GM23338 (cell line): Measurements from ENCODE around the gene RAB5B.

Experiments
- CREB1 ChIP-seq: fragments of 250-450 bp; sonication (Bioruptor Pico); IDR thresholded peaks from 2 replicates; pipeline ENCODE4 v1.5.0; 2020; ENCODE audit warnings: low read depth, mild to moderate bottlenecking, moderate library complexity
- CTCF ChIP-seq, 2 experiments: fragments of 200-600 bp in 1 of 2; sonication (generic) in 1 of 2; conservative IDR thresholded peaks; 2 replicates each; pipeline versions ENCODE4 v1.5.1 to v1.6.1; 2016 to 2017; ENCODE audit warnings: antibody characterized with exemption in 2 of 2, low read depth in 2 of 2, mild to moderate bottlenecking in 2 of 2, moderate library complexity in 1 of 2
- EZH2 ChIP-seq: fragments of 200-600 bp; sonication (generic); IDR thresholded peaks from one replicate; pipeline ENCODE4 v1.8.0; 2017; ENCODE audit warnings: antibody characterized with exemption, mild to moderate bottlenecking, low read depth; ENCODE audit not compliant: unreplicated experiment
- JUNB ChIP-seq: IDR thresholded peaks from one replicate; pipeline ENCODE4 v1.6.1; 2016; ENCODE audit warnings: antibody characterized with exemption; ENCODE audit not compliant: unreplicated experiment
- POLR2AphosphoS5 ChIP-seq: IDR thresholded peaks from 2 replicates; pipeline ENCODE4 v1.6.1; 2016; ENCODE audit warnings: antibody characterized with exemption, low read depth
- ZNF331 ChIP-seq: fragments of 250-450 bp; sonication (Bioruptor Pico); IDR thresholded peaks from 2 replicates; pipeline ENCODE4 v1.5.0; 2020; ENCODE audit warnings: low read depth, mild to moderate bottlenecking, moderate library complexity
- ZNF462 ChIP-seq: fragments of 250-450 bp; sonication (Bioruptor Pico); IDR thresholded peaks from 2 replicates; pipeline ENCODE4 v1.5.0; 2020; ENCODE audit warnings: mild to moderate bottlenecking, moderate library complexity
- TF ChIP-seq, protein P1 (sequence below): IDR thresholded peaks from one replicate; pipeline ENCODE4 v1.6.1; 2018; ENCODE audit warnings: antibody characterized with exemption; ENCODE audit not compliant: unreplicated experiment

DNA sequence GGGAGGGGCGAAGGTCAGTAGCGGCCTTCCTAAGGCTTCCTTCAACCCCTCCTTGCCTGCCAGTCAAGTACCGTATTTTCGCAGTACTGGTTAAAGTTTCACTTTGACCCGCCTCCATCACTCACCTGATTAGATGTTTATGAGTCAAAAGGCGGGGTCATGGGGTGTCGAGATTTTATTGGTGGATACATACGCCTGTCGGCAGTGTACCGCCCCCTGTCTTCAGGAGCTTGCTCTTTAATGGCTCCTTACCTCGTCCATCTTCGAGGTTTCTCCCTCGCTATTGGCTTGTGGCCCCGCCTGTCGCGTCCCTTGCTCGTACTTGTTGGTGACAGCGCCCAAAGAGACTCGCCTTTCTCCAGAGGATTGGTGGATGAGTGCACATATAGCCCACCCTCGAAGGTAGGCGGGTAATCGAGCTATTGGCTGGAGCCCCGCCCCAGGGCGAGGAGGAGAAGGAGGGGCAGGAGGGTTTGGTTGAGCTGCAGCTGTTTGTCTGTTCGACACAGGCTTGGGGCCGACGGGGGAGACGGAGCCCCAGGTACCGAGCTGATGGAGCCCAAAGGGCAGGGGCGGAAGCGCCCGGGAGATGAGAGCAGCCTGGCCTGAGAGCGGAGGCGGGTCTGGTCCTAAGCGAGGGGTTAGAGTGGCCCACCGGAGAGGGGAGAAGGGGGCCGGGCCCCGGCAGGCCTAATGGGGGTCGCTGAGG, at the start of gene RAB5B:
- TF ChIP-seq CTCF (conservative IDR thresholded peaks at IDR 0.05; ENCODE audit: low read depth in 2 of 2) (no peak), POLR2AphosphoS5 (peak; percentile 97), ZNF462 (no peak), CREB1 (CRISPR knock-in tag) (peak; percentile 95), EZH2 (no peak), ZNF331 (CRISPR knock-in tag) (no peak), JUNB (no peak)
- TF ChIP-seq, protein P1, sequence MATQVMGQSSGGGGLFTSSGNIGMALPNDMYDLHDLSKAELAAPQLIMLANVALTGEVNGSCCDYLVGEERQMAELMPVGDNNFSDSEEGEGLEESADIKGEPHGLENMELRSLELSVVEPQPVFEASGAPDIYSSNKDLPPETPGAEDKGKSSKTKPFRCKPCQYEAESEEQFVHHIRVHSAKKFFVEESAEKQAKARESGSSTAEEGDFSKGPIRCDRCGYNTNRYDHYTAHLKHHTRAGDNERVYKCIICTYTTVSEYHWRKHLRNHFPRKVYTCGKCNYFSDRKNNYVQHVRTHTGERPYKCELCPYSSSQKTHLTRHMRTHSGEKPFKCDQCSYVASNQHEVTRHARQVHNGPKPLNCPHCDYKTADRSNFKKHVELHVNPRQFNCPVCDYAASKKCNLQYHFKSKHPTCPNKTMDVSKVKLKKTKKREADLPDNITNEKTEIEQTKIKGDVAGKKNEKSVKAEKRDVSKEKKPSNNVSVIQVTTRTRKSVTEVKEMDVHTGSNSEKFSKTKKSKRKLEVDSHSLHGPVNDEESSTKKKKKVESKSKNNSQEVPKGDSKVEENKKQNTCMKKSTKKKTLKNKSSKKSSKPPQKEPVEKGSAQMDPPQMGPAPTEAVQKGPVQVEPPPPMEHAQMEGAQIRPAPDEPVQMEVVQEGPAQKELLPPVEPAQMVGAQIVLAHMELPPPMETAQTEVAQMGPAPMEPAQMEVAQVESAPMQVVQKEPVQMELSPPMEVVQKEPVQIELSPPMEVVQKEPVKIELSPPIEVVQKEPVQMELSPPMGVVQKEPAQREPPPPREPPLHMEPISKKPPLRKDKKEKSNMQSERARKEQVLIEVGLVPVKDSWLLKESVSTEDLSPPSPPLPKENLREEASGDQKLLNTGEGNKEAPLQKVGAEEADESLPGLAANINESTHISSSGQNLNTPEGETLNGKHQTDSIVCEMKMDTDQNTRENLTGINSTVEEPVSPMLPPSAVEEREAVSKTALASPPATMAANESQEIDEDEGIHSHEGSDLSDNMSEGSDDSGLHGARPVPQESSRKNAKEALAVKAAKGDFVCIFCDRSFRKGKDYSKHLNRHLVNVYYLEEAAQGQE = no peak
